ENCODE data around the gene CCDC172. TPM values are rescaled to one million over a fixed set of nuclear protein-coding genes. Genes with fewer than 3 reads are reported as not detected.

CCDC172 gene, protein sequence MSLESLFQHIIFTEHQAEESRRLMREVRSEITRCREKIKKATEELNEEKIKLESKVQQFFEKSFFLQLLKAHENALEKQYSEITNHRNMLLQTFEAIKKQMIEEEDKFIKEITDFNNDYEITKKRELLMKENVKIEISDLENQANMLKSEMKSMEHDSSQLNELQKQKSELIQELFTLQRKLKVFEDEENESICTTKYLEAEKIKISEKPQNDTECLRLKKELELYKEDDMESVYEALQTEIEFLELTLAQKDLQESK
- not detected for total RNA-seq
- long read RNA-seq: 0 reads

DNA sequence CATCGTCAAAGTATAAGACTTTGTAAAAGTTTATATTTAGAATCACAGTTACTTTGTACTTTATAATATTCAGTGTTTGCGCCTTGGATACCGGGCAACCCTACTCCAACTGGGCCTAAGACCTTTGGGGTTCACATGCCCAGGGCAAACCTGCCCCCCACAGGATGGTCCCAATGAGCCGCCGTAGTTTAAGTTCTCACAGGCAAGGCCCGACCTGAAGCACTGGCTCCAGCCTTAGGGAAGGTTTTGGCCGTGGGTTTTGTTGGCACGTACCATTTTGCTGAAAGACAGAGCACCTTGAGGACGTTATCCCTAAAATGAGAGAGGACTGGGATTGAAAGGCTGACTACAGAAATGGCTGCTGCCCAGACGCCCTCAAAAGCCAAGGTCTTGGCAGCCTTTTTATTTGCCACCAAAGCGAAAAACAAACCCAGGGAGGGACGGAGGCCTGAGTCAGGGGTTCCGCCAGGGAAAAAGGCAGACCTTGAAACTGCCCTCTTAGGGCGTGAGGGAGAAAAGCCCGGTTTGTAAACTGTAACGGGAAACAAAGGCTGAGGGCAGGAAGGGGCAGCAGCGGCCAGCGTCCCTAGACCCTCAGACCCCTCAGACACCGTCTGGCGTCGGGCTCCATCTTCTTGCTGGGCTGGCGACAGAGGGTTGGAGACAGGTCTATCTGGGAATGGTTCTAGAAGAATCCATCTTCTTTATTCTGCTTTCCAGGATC lies at the start of gene CCDC172:
TSS of gene CCDC172 (plus strand) at position 222 of the 724 bp plus-strand sequence. CDS start 564 bp downstream, outside the sequence.
- no peak for ATAC-seq
- intact Hi-C loops (cut with DNase I): no loop called here
- TF ChIP-seq, protein P1, sequence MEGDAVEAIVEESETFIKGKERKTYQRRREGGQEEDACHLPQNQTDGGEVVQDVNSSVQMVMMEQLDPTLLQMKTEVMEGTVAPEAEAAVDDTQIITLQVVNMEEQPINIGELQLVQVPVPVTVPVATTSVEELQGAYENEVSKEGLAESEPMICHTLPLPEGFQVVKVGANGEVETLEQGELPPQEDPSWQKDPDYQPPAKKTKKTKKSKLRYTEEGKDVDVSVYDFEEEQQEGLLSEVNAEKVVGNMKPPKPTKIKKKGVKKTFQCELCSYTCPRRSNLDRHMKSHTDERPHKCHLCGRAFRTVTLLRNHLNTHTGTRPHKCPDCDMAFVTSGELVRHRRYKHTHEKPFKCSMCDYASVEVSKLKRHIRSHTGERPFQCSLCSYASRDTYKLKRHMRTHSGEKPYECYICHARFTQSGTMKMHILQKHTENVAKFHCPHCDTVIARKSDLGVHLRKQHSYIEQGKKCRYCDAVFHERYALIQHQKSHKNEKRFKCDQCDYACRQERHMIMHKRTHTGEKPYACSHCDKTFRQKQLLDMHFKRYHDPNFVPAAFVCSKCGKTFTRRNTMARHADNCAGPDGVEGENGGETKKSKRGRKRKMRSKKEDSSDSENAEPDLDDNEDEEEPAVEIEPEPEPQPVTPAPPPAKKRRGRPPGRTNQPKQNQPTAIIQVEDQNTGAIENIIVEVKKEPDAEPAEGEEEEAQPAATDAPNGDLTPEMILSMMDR (IDR thresholded peaks at IDR 0.05): no peak
- Histone ChIP-seq H3K36me3 (no peaks in the 10 kb centered on the region), H3K27ac (no peak within 1 kb of the TSS), H3K4me1 (no peaks in the 10 kb centered on the region), H3K4me3 (no peak within 1 kb of the TSS), H3K27me3 (peaks cover 4% of the 10 kb centered on the region), H3K9me3 (no peaks in the 10 kb centered on the region)
- no peak for DNase-seq

DNA sequence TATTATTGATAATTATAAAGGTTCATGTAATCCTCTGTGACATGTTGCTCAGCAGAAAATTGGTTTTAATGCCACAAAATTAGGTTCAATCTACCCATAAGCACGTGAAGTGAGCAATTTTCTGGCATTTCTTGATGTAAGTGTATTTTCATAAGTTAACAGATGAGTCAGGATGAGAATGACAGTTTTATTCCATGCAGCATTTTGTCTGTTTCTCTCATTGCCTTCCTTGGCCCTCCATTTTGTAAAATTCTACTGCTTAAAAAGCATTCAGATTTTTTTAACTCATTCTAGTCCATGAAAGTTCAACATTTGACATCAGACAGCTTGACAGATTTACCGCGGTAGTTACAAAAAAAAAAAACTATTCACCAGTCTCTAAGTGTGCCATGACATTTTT lies 47.3 kb upstream of the CCDC172 start:
- TF ChIP-seq, protein P1 (IDR thresholded peaks at IDR 0.05): no peak
- intact Hi-C loops (cut with DNase I): no loop called here
- DNase-seq (no peak), ATAC-seq (no peak)
- H3K4me3 ChIP-seq: no peak overlapping the region
- H3K9me3 ChIP-seq: no peaks in the 10 kb centered on the region
- peaks cover 9% of the 10 kb centered on the region for H3K4me1 ChIP-seq
- peaks cover 44% of the 10 kb centered on the region for H3K27me3 ChIP-seq
- no peak overlapping the region for H3K27ac ChIP-seq
- H3K36me3 ChIP-seq: no peaks in the 10 kb centered on the region

DNA sequence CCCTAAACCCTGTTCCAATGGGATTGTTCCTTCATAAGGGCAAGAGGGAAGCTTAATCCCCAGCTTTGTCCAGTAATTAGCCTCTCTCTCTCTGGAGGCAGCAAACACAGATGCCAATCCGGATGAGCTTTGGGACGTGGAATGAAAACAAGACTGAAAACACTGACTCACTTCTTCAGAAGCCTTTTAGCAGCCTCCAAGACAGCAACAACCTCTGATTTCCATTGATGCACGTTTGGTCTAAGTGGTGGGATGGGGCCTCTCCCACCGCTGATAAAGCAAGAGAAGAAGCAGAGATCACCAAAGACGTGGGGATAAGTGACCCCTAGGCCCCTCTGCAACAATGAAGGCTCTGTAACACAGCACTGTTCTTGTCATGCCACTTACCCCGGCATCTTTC lies 45.4 kb upstream of the CCDC172 start:
- intact Hi-C loops (cut with DNase I): no loop called here
- H3K4me1 ChIP-seq: no peaks in the 10 kb centered on the region
- H3K36me3 ChIP-seq: no peaks in the 10 kb centered on the region
- TF ChIP-seq, protein P1 (IDR thresholded peaks at IDR 0.05): no peak
- DNase-seq (no peak), ATAC-seq (no peak)
- no peak overlapping the region for H3K27ac ChIP-seq
- peaks cover 27% of the 10 kb centered on the region for H3K27me3 ChIP-seq
- no peak overlapping the region for H3K4me3 ChIP-seq
- no peaks in the 10 kb centered on the region for H3K9me3 ChIP-seq

DNA sequence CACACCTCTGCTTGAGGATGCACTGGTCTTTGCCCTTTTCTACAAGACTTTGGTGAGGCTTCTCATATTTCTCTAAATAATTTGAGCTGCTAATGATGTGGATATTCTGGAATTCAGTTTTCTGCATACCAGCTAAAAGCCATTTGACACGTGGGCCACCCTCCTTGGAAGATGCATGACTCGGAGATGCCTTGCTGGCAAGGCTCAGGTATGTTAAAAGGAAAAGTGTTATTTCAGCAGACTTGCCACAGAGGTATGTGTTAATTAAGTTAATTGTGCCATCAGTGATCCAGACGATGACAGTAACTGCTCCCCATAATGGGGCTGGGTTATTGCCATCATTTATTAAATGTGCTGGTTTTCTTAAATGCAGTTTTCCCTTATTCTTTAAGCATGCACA lies 42.5 kb upstream of the CCDC172 start:
- no peaks in the 10 kb centered on the region for H3K9me3 ChIP-seq
- DNase-seq (no peak), ATAC-seq (no peak)
- intact Hi-C loops (cut with DNase I): loop anchor here (10.0 kb wide), 1 partner anchor 487 kb away; no protein-coding TSS in a partner anchor
- no peak overlapping the region for H3K4me3 ChIP-seq
- H3K27me3 ChIP-seq: peaks cover 6% of the 10 kb centered on the region
- no peak overlapping the region for H3K27ac ChIP-seq
- H3K36me3 ChIP-seq: no peaks in the 10 kb centered on the region
- H3K4me1 ChIP-seq: no peaks in the 10 kb centered on the region
- TF ChIP-seq, protein P1 (IDR thresholded peaks at IDR 0.05): no peak

DNA sequence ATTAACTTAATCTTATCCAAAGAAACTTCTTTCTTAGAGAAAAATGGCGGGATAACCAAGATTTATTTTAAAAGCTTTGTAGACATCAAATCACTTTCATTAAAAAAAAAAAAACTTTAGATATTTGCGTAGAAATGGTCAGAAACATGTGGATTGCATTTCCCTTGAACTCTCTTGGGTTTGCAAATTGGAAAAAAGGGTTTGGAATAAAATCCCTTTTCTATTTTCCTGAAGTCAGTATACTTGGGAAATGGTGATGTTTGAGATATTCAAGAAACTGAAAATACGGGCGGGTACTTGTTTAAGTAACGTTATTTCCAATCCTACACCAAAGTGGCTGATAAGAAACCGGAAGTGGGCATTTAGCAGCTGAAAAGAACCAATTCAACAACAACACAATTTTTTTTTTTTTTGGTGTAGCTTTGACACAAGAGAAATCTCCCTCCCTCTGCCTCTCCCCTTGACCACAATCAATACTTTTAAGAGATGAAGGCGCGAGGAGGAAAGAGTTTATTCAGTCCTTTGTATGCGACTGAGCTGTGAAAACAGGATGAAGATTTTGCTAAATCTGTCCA lies 37.5 kb upstream of the CCDC172 start:
- Histone ChIP-seq H3K36me3 (no peaks in the 10 kb centered on the region), H3K4me1 (no peaks in the 10 kb centered on the region), H3K9me3 (no peaks in the 10 kb centered on the region), H3K4me3 (no peak overlapping the region), H3K27ac (no peak overlapping the region), H3K27me3 (peaks cover 5% of the 10 kb centered on the region)
- DNase-seq (no peak), ATAC-seq (no peak)
- intact Hi-C loops (cut with DNase I): loop anchor here (10.0 kb wide), 1 partner anchor 492 kb away; no protein-coding TSS in a partner anchor
- TF ChIP-seq, protein P1 (IDR thresholded peaks at IDR 0.05): no peak

Data from upper lobe of right lung (tissue), 1 donor.